AG09319 (cell line): ENCODE results near the gene DUSP12.

ENCODE experiments used
- DNase-seq: peaks from one replicate; pipeline ENCODE4 v3.0.0-alpha.2; 2010; ENCODE audit warnings: low read depth; ENCODE audit errors: extremely low read depth
- TF ChIP-seq, protein P1 (sequence below): IDR thresholded peaks from 2 replicates; pipeline ENCODE4 v1.5.1; 2011; ENCODE audit warnings: low read depth, mild to moderate bottlenecking, inconsistent platforms, low read length, moderate library complexity

The DUSP12 gene

DNA sequence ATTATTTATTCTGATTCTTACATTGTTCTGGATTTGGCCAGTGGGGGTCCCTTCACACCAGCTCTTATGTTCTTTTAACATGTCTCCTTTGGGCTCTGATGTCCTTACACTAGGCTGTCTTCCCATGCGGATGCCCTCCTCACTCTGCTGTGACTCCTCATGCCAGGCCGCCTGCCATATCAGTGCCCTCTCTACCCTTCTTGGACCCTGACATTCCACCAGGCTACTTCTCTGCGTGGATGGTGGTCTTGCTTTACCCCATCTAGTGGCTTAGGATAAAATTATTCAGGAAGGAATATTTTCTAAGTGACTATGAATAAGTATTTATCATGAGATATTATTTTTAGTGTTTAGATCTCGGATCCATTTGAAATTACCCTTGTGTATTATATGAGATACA, 37.8 kb downstream of the DUSP12 start:
- TF ChIP-seq, protein P1, sequence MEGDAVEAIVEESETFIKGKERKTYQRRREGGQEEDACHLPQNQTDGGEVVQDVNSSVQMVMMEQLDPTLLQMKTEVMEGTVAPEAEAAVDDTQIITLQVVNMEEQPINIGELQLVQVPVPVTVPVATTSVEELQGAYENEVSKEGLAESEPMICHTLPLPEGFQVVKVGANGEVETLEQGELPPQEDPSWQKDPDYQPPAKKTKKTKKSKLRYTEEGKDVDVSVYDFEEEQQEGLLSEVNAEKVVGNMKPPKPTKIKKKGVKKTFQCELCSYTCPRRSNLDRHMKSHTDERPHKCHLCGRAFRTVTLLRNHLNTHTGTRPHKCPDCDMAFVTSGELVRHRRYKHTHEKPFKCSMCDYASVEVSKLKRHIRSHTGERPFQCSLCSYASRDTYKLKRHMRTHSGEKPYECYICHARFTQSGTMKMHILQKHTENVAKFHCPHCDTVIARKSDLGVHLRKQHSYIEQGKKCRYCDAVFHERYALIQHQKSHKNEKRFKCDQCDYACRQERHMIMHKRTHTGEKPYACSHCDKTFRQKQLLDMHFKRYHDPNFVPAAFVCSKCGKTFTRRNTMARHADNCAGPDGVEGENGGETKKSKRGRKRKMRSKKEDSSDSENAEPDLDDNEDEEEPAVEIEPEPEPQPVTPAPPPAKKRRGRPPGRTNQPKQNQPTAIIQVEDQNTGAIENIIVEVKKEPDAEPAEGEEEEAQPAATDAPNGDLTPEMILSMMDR = no peak
- no peak for DNase-seq

DNA sequence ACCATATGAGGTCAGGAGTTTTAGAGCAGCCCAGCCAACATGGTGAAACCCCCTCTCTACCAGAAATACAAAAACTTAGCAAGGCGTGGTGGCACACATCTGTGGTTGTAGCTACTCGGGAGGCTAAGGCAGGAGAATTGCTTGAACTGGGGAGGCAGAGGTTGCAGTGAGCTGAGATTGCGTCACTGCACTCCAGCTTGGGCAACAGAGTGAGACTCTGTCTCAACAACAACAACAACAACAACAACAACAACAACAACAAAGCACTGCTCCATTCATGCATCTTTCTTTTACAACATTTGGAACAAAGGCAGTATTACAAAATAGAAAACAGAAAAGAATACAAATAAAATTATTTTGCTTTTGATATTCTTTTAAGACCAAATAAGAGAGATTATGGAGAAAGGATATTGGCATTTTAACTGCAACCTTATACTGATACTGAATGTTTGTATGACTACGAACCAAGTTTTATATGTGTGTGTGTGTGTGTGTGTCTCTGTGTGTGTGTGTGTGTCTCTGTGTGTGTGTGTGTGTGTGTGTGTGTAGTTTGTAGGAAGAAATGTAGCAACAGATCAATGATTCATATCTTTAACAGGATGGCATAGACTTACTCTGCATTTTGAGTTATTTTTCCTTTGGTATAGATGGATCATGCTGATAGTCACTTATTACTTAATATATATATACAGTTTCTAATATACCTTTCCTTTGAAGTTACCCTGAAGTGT, 41.2 kb downstream of the DUSP12 start:
- no peak for DNase-seq
- TF ChIP-seq, protein P1 = no peak

DNA sequence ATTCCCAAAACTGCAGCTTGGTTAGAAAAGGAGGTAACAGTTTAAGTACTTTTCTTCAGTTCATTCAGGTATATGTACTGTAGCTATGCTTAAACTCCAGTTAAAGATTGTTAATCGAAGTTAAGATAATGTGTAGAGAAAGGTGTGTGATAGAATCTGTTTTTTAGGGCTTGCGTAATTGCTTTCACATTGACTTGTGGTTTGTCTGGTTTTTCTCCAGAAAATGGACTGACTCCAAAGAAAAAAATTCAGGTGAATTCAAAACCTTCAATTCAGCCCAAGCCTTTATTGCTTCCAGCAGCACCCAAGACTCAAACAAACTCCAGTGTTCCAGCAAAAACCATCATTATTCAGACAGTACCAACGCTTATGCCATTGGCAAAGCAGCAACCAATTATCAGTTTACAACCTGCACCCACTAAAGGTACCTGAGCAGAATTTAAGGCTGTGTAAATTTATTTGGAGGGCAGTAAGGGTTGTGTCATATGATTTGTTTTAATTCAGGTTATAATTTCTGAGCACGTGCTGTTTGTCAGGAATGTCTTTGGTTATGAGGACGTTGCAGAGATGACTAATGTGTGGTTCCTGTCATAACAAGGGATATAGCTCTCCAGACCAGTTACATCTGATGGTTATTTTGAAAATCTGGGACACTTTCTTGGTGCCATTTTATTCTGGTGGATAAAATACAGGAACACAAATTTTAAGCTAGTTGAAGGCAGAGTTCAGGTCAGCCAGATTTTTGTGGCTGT, 42.5 kb downstream of the DUSP12 start:
- no peak for DNase-seq
- TF ChIP-seq, protein P1 = no peak

DNA sequence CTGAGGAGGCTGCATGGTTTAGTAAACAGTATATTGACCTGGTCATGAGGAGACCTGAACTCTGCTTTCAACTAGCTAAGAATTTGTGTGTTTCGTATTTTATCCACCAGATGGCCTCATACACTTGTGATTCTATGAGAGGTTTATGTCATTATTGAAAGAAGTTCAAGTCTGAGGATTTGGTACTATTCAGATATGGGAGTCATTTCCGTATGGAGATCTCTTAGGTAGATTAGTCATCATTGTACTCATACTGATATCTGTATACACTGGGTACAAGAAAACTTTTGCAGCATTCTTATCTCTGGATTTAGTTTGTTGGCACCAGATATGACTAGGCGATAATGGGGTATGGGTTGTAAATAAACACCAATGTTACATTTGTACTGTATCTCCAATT, 43.2 kb downstream of the DUSP12 start:
- DNase-seq = peak; percentile 49
- TF ChIP-seq, protein P1 = peak; percentile 44

DNA sequence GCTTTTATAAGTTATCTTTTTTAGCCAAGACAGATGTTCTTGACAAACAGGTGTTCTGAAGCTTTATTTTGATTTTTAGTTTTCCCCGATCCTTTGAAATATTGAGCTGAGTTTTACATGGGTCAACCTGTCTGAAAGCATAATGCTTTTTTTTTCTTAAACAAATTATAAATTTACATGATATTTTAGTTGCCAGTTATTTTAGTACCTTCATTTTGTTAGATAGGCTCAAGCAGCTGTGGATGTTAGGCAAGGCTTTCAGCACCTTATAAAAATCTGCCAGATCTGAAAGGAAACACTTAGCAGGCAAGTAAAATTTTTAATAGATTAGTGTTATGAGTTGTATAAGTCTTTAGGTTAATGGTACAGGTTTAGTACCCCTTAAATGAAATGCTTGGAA, 50.2 kb downstream of the DUSP12 start:
- no peak for DNase-seq
- TF ChIP-seq, protein P1 = no peak

DNA sequence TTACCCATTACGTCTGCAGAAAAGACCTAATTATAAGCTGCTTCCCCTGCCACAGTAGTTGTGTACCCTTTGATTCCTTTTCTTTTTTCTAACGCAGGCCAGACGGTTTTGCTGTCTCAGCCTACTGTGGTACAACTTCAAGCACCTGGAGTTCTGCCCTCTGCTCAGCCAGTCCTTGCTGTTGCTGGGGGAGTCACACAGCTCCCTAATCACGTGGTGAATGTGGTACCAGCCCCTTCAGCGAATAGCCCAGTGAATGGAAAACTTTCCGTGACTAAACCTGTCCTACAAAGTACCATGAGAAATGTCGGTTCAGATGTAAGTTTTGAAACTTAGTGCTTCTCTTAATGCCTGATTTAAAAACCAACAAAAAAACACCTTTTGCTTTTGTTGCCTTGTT, 52.4 kb downstream of the DUSP12 start:
- TF ChIP-seq, protein P1 = no peak
- DNase-seq = no peak

DNA sequence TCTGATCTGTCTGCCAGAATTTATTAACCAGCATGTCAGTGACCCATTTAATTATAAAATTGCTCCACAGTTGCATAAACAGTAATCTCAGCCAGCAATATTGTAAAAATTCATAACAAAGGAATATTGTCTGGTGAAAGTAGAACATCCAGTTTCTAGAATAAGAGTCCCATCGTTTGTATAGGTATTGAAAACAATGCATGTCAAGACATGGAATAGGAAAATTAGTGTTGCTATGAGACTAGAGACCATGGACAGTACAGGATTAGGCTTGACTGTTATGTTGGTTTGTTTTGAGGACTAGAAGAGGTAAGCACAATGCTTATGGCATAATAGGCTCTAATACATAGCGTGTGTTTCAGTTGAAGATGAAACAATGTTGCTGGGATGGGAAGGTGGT, 53.6 kb downstream of the DUSP12 start:
- TF ChIP-seq, protein P1 = no peak
- DNase-seq = no peak
